KMS-11 (cell line): ENCODE measurements around the gene LAMB2.

Experiments used
- H2AFZ ChIP-seq: fragments of 200-600 bp; sonication (generic); 2 replicates; pipeline ENCODE4 v1.6.1; 2016; ENCODE audit warnings: antibody characterized with exemption, mixed run types, low read depth
- H3K27ac ChIP-seq: fragments of 200-600 bp; sonication (generic); 2 replicates; pipeline ENCODE4 v1.6.1; 2016; ENCODE audit warnings: mild to moderate bottlenecking, mixed run types
- H3K27me3 ChIP-seq: fragments of 200-600 bp; sonication (generic); 2 replicates; pipeline ENCODE4 v1.6.1; 2017; ENCODE audit warnings: mild to moderate bottlenecking, low read depth, mixed run types, moderate library complexity; ENCODE audit not compliant: insufficient read depth
- H3K36me3 ChIP-seq: fragments of 200-600 bp; sonication (generic); 2 replicates; pipeline ENCODE4 v1.6.1; 2017; ENCODE audit warnings: mild to moderate bottlenecking, mixed run types; ENCODE audit not compliant: insufficient read depth
- H3K4me1 ChIP-seq: fragments of 200-600 bp; sonication (generic); 2 replicates; pipeline ENCODE4 v1.6.1; 2016; ENCODE audit warnings: mild to moderate bottlenecking, low read depth, mixed run types; ENCODE audit not compliant: poor library complexity, severe bottlenecking
- H3K4me2 ChIP-seq: fragments of 200-600 bp; sonication (generic); 2 replicates; pipeline ENCODE4 v1.7.0; 2016; ENCODE audit warnings: mild to moderate bottlenecking, mixed run types
- H3K4me3 ChIP-seq: fragments of 200-600 bp; sonication (generic); IDR thresholded peaks from 2 replicates; pipeline ENCODE4 v1.6.1; 2017; ENCODE audit warnings: low read depth, low read length, mixed read lengths; ENCODE audit not compliant: insufficient read depth
- H3K79me2 ChIP-seq: fragments of 200-600 bp; sonication (generic); 2 replicates; pipeline ENCODE4 v1.6.1; 2016; ENCODE audit warnings: low read depth, mixed run types; ENCODE audit not compliant: insufficient read depth
- H3K9ac ChIP-seq: fragments of 200-600 bp; sonication (generic); 2 replicates; pipeline ENCODE4 v1.6.1; 2016; ENCODE audit warnings: mild to moderate bottlenecking, mixed run types
- H4K20me1 ChIP-seq: fragments of 200-600 bp; sonication (generic); 2 replicates; pipeline ENCODE4 v1.6.1; 2016; ENCODE audit warnings: mild to moderate bottlenecking, mixed run types; ENCODE audit not compliant: insufficient read depth
- TF ChIP-seq, protein P1 (sequence below): fragments of 200-600 bp; sonication (generic); conservative IDR thresholded peaks from 2 replicates; pipeline ENCODE4 v1.6.1; 2017; ENCODE audit warnings: low read depth, mild to moderate bottlenecking, antibody characterized with exemption, low read length, moderate library complexity, mixed read lengths

Gene LAMB2

GRCh38 chr3:49111347-49111746 lies 21.5 kb downstream of the LAMB2 start:
- no peaks in the 10 kb centered on the region for H3K36me3 ChIP-seq
- H3K4me3 ChIP-seq: no peak overlapping the region
- H3K4me1 ChIP-seq: no peaks in the 10 kb centered on the region
- H2AFZ ChIP-seq: no peak overlapping the region
- TF ChIP-seq, protein P1, sequence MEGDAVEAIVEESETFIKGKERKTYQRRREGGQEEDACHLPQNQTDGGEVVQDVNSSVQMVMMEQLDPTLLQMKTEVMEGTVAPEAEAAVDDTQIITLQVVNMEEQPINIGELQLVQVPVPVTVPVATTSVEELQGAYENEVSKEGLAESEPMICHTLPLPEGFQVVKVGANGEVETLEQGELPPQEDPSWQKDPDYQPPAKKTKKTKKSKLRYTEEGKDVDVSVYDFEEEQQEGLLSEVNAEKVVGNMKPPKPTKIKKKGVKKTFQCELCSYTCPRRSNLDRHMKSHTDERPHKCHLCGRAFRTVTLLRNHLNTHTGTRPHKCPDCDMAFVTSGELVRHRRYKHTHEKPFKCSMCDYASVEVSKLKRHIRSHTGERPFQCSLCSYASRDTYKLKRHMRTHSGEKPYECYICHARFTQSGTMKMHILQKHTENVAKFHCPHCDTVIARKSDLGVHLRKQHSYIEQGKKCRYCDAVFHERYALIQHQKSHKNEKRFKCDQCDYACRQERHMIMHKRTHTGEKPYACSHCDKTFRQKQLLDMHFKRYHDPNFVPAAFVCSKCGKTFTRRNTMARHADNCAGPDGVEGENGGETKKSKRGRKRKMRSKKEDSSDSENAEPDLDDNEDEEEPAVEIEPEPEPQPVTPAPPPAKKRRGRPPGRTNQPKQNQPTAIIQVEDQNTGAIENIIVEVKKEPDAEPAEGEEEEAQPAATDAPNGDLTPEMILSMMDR: no peak
- H3K79me2 ChIP-seq: no peaks in the 10 kb centered on the region
- no peaks in the 10 kb centered on the region for H3K27me3 ChIP-seq
- no peaks in the 10 kb centered on the region for H4K20me1 ChIP-seq
- H3K9ac ChIP-seq: no peak overlapping the region
- no peak overlapping the region for H3K27ac ChIP-seq
- no peak overlapping the region for H3K4me2 ChIP-seq

DNA sequence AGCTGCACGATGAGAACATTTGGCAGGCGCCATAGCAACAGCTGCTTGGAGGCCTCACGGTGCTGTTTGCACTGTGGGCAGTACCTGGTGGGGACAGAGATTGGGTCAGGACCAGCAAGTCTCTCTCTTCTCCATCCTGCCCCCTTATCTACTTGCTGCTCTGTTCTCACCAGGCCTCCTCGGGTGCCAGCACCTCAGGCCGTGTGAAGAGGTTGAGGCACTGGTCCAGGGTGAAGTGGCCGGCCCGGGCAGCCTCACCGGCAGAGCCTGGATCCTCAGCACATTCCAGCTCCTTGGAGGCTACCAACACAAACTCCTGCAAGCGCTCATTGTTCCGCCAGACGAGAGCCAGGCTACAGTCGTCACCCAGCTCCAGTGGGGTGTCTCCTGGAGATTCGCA lies 22.1 kb downstream of the LAMB2 start:
- TF ChIP-seq, protein P1: no peak
- Histone ChIP-seq H3K4me3 (no peak overlapping the region), H3K9ac (no peak overlapping the region), H2AFZ (no peak overlapping the region), H3K4me2 (no peak overlapping the region), H3K4me1 (no peaks in the 10 kb centered on the region), H3K27ac (no peak overlapping the region), H3K27me3 (no peaks in the 10 kb centered on the region), H4K20me1 (no peaks in the 10 kb centered on the region), H3K36me3 (no peaks in the 10 kb centered on the region), H3K79me2 (no peaks in the 10 kb centered on the region)

GRCh38 chr3:49108346-49108745 lies 24.5 kb downstream of the LAMB2 start:
- no peak overlapping the region for H2AFZ ChIP-seq
- no peaks in the 10 kb centered on the region for H3K36me3 ChIP-seq
- H3K4me1 ChIP-seq: no peaks in the 10 kb centered on the region
- TF ChIP-seq, protein P1: no peak
- H3K4me2 ChIP-seq: no peak overlapping the region
- H3K4me3 ChIP-seq: no peak overlapping the region
- H4K20me1 ChIP-seq: no peaks in the 10 kb centered on the region
- H3K79me2 ChIP-seq: no peaks in the 10 kb centered on the region
- H3K9ac ChIP-seq: no peak overlapping the region
- no peaks in the 10 kb centered on the region for H3K27me3 ChIP-seq
- H3K27ac ChIP-seq: no peak overlapping the region

DNA sequence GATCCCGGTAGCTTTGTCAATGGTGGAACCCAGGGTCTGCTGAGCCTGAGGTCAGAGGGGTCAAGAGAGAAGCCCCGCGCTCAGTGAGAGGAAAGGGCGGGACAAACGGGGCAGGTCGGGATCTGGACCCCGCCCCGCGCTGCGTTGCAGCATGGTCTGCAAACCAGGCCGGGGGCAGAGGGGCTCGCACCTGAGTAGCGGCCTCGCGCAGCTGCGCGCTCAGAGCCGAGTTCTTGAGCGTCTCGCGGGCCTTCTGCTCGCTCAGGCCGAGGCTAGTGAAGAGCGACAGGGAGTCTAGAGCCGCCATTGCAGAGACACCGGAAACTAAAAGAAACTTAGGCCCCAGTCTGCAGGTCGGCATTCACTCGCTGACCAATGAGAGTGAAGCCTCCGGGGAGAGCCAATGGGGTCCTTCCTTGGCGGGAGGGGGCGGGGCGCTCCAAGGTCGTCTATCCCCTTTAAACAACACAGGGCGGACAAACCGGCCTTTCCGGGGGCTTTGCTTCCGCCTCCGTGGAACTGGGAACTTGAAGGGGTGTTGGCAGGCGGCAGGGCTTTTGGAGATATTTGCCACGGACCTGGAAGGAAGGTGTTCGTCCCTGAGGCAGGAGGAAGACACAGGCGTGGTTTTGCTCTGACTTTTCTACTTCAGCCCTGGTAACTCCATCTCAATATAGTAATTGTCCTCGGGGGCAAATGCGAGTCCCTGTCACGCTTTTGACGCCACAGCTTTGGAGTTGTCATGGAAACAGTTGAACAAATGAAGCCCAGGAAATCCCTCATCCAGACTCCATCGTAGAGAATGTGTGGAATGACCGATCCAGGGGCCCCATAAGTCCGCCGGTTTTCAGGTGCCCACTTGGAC lies 28.2 kb downstream of the LAMB2 start, which contains the start of gene QARS1:
QARS1 (minus strand) TSS at position 331 of the 865 bp plus-strand sequence; CDS start at position 307, 24 bp downstream.
- peak within 1 kb of the TSS; percentile 67; the same call in 1 of the 2 replicates for H3K4me2 ChIP-seq
- TF ChIP-seq, protein P1: no peak
- peak within 1 kb of the TSS; percentile 81 for H3K9ac ChIP-seq
- no peaks in the 10 kb centered on the region for H3K4me1 ChIP-seq
- H3K36me3 ChIP-seq: no peaks in the 10 kb centered on the region
- H3K4me3 ChIP-seq: peak within 1 kb of the TSS; percentile 37
- no peaks in the 10 kb centered on the region for H4K20me1 ChIP-seq
- H3K27ac ChIP-seq: peak within 1 kb of the TSS; percentile 42
- H3K79me2 ChIP-seq: no peaks in the 10 kb centered on the region
- H2AFZ ChIP-seq: peak within 1 kb of the TSS; percentile 89
- H3K27me3 ChIP-seq: no peaks in the 10 kb centered on the region
